Measurements from ENCODE around the gene B4GALT5. TPM values are rescaled to one million over a fixed set of nuclear protein-coding genes. Genes with fewer than 3 reads are reported as not detected.
A peak's percentile ranks its signal among the peaks of the same experiment; 100 is the strongest.

The B4GALT5 gene
- polyA plus RNA-seq, 3 donors, result 2.4 to 18.3 (median 2.7) TPM

DNA sequence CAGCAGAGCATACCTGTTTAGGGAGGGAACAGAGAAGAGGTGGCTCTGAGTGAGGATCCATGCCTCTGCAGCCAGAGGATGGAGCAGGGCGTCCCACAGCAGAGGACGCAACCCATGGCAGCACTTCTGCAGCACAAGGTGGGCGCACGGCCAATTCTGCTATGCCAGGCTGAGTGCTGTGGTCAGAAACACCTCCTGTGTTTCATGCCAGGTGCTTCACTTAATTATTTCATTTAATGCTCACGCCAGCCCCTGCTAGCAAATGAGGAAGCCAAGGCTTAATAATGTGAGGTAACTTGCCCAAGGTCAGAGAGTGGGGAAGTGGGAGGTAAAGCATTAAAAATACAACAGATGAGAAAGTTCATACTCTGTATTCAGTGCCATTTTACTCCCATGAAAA is 77.2 kb downstream of the B4GALT5 start:
- no peak overlapping the region for H3K9ac ChIP-seq (ENCODE audit: insufficient read depth, low read length, poor library complexity, severe bottlenecking)
- no peak for DNase-seq
- no peak overlapping the region for H3K27ac ChIP-seq (ENCODE audit: low read depth in 1 of 2, low read length in 2 of 2)
- no peaks in the 10 kb centered on the region for H3K4me1 ChIP-seq (ENCODE audit: control insufficient read depth in 1 of 2, insufficient read depth in 2 of 2, low read length in 2 of 2)
- H3K4me1 Mint-ChIP-seq, result no peaks in the 10 kb centered on the region
- no peak overlapping the region for H3K4me2 ChIP-seq (replicated peaks; ENCODE audit: extremely low read depth, low read length, poor library complexity, severe bottlenecking)
- H3K36me3 ChIP-seq (replicated peaks in 1 of 2; ENCODE audit: control insufficient read depth in 1 of 2, insufficient read depth in 2 of 2, low read length in 2 of 2), result peaks cover 84 to 91% of the 10 kb centered on the region in 2 donors
- H3K27ac Mint-ChIP-seq, result no peak overlapping the region
- no peak overlapping the region for H3K4me3 ChIP-seq (replicated peaks in 1 of 3; ENCODE audit: low read depth in 2 of 3, low read length in 3 of 3)
- H3K4me3 Mint-ChIP-seq, result no peak overlapping the region
- no peak overlapping the region for H2AFZ ChIP-seq (ENCODE audit: insufficient read depth, low read depth, low read length, poor library complexity, severe bottlenecking)
- peaks cover 5% of the 10 kb centered on the region for H3K79me2 ChIP-seq (ENCODE audit: insufficient read depth, low read length)
- no peaks in the 10 kb centered on the region for H3K9me3 ChIP-seq (replicated peaks in 1 of 2; ENCODE audit: control insufficient read depth in 1 of 2, insufficient read depth in 1 of 2, low read length in 2 of 2)
- WGBS (ENCODE audit: insufficient coverage), result 98% methylated on average over 4 of the region's 5 CpGs
- no peaks in the 10 kb centered on the region for H3K9me3 Mint-ChIP-seq
- H4K20me1 ChIP-seq (ENCODE audit: insufficient read depth, low read length), result peaks cover 6% of the 10 kb centered on the region
- H3K27me3 Mint-ChIP-seq (ENCODE audit: low read depth in 3 of 3), result no peaks in the 10 kb centered on the region
- TF ChIP-seq, protein P1, sequence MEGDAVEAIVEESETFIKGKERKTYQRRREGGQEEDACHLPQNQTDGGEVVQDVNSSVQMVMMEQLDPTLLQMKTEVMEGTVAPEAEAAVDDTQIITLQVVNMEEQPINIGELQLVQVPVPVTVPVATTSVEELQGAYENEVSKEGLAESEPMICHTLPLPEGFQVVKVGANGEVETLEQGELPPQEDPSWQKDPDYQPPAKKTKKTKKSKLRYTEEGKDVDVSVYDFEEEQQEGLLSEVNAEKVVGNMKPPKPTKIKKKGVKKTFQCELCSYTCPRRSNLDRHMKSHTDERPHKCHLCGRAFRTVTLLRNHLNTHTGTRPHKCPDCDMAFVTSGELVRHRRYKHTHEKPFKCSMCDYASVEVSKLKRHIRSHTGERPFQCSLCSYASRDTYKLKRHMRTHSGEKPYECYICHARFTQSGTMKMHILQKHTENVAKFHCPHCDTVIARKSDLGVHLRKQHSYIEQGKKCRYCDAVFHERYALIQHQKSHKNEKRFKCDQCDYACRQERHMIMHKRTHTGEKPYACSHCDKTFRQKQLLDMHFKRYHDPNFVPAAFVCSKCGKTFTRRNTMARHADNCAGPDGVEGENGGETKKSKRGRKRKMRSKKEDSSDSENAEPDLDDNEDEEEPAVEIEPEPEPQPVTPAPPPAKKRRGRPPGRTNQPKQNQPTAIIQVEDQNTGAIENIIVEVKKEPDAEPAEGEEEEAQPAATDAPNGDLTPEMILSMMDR (IDR thresholded peaks at IDR 0.05), result no peak
- H3K36me3 Mint-ChIP-seq, result peaks cover 86% of the 10 kb centered on the region in 2 donors
- H3K27me3 ChIP-seq (ENCODE audit: control insufficient read depth in 2 of 2, insufficient read depth in 2 of 2, low read length in 2 of 2), result no peaks in the 10 kb centered on the region
- intact Hi-C loops (cut with micrococcal nuclease), result no loop called here

DNA sequence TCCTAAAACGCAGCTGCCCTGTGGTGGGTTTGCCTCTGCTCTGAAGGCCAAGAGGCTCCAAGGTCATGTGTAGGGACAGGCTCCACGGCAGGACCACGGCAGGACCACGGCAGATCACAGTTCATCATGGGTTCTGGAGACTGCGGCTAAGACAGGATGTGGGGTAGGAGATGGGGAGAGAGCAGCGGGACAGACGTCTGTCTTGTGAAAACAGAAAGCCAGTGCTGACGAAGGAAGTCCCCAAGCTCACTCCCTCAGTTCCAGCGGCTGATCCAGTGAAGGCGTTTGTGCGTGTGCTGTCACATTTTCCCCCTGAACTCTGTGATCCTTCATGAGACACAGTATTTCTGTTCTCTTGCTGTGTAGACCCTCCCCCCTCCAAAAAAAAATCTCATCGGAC is 77.8 kb downstream of the B4GALT5 start:
- no peak overlapping the region for H3K4me3 Mint-ChIP-seq
- no peak for DNase-seq

More for the DNA sequence above, 77.8 kb downstream of the B4GALT5 start:
- peaks cover 80% of the 10 kb centered on the region in 2 donors for H3K36me3 Mint-ChIP-seq
- peaks cover 78 to 85% of the 10 kb centered on the region in 2 donors for H3K36me3 ChIP-seq (replicated peaks in 1 of 2; ENCODE audit: control insufficient read depth in 1 of 2, insufficient read depth in 2 of 2, low read length in 2 of 2)
- peaks cover 5% of the 10 kb centered on the region for H3K79me2 ChIP-seq (ENCODE audit: insufficient read depth, low read length)
- WGBS (ENCODE audit: insufficient coverage), result 86% methylated on average over 8 of the region's 12 CpGs
- no peaks in the 10 kb centered on the region for H3K9me3 ChIP-seq (replicated peaks in 1 of 2; ENCODE audit: control insufficient read depth in 1 of 2, insufficient read depth in 1 of 2, low read length in 2 of 2)
- H4K20me1 ChIP-seq (ENCODE audit: insufficient read depth, low read length), result peaks cover 4% of the 10 kb centered on the region
- H3K9me3 Mint-ChIP-seq, result no peaks in the 10 kb centered on the region
- TF ChIP-seq, protein P1 (IDR thresholded peaks at IDR 0.05), result no peak
- H3K27me3 ChIP-seq (ENCODE audit: control insufficient read depth in 2 of 2, insufficient read depth in 2 of 2, low read length in 2 of 2), result no peaks in the 10 kb centered on the region
- H3K4me3 ChIP-seq (replicated peaks in 1 of 3; ENCODE audit: low read depth in 2 of 3, low read length in 3 of 3), result no peak overlapping the region
- no peaks in the 10 kb centered on the region for H3K4me1 Mint-ChIP-seq
- no peaks in the 10 kb centered on the region for H3K27me3 Mint-ChIP-seq (ENCODE audit: low read depth in 3 of 3)
- H3K27ac Mint-ChIP-seq, result peak overlapping the region in 2 of 7 donors; percentile 53 to 66
- intact Hi-C loops (cut with micrococcal nuclease), result no loop called here
- no peak overlapping the region for H2AFZ ChIP-seq (ENCODE audit: insufficient read depth, low read depth, low read length, poor library complexity, severe bottlenecking)
- no peak overlapping the region for H3K27ac ChIP-seq (ENCODE audit: low read depth in 1 of 2, low read length in 2 of 2)
- H3K4me1 ChIP-seq (ENCODE audit: control insufficient read depth in 1 of 2, insufficient read depth in 2 of 2, low read length in 2 of 2), result no peaks in the 10 kb centered on the region
- H3K4me2 ChIP-seq (replicated peaks; ENCODE audit: extremely low read depth, low read length, poor library complexity, severe bottlenecking), result no peak overlapping the region
- H3K9ac ChIP-seq (ENCODE audit: insufficient read depth, low read length, poor library complexity, severe bottlenecking), result no peak overlapping the region

All from CD14-positive monocyte (primary cell).